T-helper 17 cell (primary cell): ENCODE results near the gene TMEM97. TPM values are rescaled to one million over a fixed set of nuclear protein-coding genes. Genes with fewer than 3 reads are reported as not detected.

Source experiments
- ATAC-seq: fragments of 150-1000 bp; cut with Tn5 transposase; 2 replicates; pipeline ENCODE4 v1.10.0; 2021; ENCODE audit warnings: mild to moderate bottlenecking, moderate library complexity
- DNase-seq, 3 donors: peaks; one replicate each; pipeline versions ENCODE4 v3.0.0 to v3.0.0-alpha.2; 2020 to 2021
- H3K9me3 ChIP-seq: one replicate; pipeline ENCODE4 v1.7.0; 2013; ENCODE audit warnings: low read length, mild to moderate bottlenecking; ENCODE audit not compliant: control insufficient read depth, poor library complexity, severe bottlenecking
- H3K27ac Mint-ChIP-seq: one replicate; pipeline ENCODE4 v1.8.0; 2022; ENCODE audit warnings: mild to moderate bottlenecking, moderate library complexity, mixed read lengths
- H3K27me3 Mint-ChIP-seq: one replicate; pipeline ENCODE4 v1.8.0; 2022; ENCODE audit warnings: mixed read lengths
- H3K36me3 Mint-ChIP-seq: one replicate; pipeline ENCODE4 v1.8.0; 2022; ENCODE audit warnings: low read depth, mixed read lengths
- H3K4me1 Mint-ChIP-seq: one replicate; pipeline ENCODE4 v1.8.0; 2022; ENCODE audit warnings: mild to moderate bottlenecking, mixed read lengths
- H3K4me3 Mint-ChIP-seq: one replicate; pipeline ENCODE4 v1.8.0; 2022; ENCODE audit warnings: mild to moderate bottlenecking, moderate library complexity, mixed read lengths
- total RNA-seq, 4 donors: library from RNA in 2 of 4; stranded (reverse) in 2 of 4; gene quantifications; one replicate each; pipeline ENCODE4 v1.2.3 and lab custom pipeline; 2022 to 2026

Gene TMEM97
- total RNA-seq, 2 donors from 2014 or later = 2.1 to 4.0 TPM

DNA sequence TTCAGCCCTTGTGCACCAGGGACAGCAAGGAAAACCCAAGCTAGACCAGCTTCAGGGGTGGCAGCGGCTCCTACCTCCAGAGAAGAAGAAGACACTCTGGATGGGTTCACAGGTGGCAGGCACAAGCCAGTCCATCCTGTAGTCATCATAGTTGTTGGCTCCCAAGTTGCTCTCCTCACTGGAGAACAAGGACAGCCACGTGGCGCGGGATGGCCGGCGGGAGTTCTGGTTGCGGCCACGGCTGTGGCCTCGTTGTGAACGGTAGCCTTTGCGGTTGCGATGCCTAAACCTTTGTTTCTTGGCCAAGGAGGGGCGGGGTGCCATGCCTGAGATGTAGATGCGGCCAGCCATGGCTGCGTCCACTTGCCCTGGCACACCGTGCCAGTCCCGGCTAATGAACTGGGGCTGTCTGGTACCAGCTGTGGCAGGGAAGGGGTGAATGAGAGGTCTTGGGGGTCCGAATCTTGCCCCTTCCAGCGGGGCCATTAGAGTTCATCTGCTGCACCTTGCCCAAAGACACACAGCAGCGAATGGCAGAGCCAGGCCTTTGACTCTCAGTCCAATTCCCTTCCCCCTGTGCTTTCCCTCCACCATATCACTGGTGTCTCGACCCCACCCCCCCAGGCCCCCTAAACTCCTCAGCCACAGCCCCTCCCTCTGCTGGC is 48.8 kb downstream of the TMEM97 start:
- Mint-ChIP-seq H3K4me3 (no peak overlapping the region), H3K27me3 (no peaks in the 10 kb centered on the region), H3K4me1 (peaks cover 4% of the 10 kb centered on the region), H3K36me3 (no peaks in the 10 kb centered on the region), H3K27ac (no peak overlapping the region)
- H3K9me3 ChIP-seq = no peaks in the 10 kb centered on the region
- no peak for DNase-seq
- no peak for ATAC-seq

DNA sequence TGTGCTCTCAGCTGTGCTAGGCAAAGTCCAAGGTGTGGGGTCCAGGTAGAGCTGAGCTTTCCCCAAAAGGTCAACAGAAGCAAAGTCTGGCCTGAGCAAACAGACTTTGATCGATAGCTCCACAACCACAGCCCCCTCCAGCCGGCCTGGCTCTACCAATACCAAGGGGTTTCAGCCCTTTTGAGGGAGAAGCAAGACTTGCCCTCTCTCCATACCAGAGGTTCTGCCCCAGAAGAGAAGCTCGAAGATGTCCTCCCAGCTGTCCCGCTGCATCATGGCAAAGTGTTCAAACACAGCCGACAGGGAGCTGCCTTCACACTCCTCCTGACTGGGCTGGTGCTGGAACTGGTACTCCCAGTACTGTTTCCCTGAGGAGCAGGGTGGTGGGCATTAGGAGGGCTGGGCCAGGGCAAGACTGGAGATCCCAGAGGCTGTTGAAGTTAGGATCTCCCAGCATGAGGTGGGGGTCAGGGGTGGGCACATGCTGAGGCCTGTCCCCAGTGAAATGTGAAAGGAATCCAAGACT is 49.4 kb downstream of the TMEM97 start:
- Mint-ChIP-seq H3K4me3 (no peak overlapping the region), H3K36me3 (no peaks in the 10 kb centered on the region), H3K27ac (no peak overlapping the region), H3K27me3 (no peaks in the 10 kb centered on the region), H3K4me1 (peaks cover 8% of the 10 kb centered on the region)
- H3K9me3 ChIP-seq = no peaks in the 10 kb centered on the region
- ATAC-seq (no peak), DNase-seq (no peak)

DNA sequence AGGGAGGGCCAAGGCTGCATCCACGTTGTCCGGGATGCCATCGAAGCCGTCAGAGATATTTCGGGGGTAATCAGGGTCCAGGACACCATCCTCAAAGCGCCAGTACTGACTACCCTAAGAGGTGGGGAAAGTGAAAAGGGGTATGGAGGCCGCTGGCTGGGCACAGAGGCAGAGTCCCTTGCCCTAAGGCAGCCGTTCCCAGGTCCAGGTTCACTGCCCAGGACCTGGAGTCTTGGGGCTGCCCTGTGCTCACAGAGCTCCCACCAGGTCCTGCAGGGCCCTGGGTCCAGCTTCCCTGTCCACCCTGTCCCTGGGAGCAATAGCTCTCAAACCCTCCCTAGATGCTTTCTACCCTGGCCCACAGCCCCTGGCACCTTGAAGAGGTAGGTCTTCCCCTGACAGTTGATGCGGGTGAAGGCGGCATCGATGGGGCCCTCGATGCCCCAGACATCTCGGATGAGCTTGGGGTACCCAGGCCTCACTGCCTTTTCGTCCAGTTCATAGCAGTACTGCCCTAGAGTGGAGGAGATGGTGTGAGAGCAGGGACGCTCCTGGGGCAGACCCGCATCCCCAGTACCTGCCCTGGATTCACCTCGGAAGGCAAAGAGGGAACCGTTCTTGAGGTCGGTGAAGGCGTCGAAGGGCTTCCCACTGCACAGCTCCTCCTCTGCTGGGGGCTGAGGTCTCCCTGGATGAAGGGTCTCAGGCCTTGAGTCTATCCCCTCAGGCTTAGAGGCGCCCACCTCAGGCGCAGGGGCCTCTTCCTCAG is 50.1 kb downstream of the TMEM97 start:
- H3K4me1 Mint-ChIP-seq = peaks cover 11% of the 10 kb centered on the region
- no peak for DNase-seq
- H3K27ac Mint-ChIP-seq = no peak overlapping the region
- no peak for ATAC-seq
- no peaks in the 10 kb centered on the region for H3K36me3 Mint-ChIP-seq
- H3K9me3 ChIP-seq = no peaks in the 10 kb centered on the region
- H3K4me3 Mint-ChIP-seq = no peak overlapping the region
- H3K27me3 Mint-ChIP-seq = no peaks in the 10 kb centered on the region

DNA sequence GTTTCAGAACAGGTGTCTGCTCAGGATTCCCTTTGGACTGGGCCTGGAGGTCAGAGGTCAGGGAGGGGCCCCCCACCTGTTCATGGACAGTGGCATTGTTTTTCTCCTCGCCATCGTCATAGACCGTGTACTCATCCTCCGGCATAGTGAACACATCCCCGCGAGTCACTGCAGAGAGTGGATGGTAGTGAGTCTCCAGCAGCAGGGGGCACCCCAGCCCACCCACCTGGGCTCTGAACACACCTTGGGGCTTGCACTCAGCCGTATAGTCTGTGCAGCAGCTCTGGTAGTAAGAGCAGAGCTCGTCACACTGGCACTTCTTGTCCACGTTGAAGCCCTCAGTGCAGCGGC is 50.7 kb downstream of the TMEM97 start:
- H3K9me3 ChIP-seq = no peaks in the 10 kb centered on the region
- Mint-ChIP-seq H3K4me3 (no peak overlapping the region), H3K36me3 (no peaks in the 10 kb centered on the region), H3K4me1 (peaks cover 11% of the 10 kb centered on the region), H3K27ac (no peak overlapping the region), H3K27me3 (no peaks in the 10 kb centered on the region)
- ATAC-seq (no peak), DNase-seq (no peak)

DNA sequence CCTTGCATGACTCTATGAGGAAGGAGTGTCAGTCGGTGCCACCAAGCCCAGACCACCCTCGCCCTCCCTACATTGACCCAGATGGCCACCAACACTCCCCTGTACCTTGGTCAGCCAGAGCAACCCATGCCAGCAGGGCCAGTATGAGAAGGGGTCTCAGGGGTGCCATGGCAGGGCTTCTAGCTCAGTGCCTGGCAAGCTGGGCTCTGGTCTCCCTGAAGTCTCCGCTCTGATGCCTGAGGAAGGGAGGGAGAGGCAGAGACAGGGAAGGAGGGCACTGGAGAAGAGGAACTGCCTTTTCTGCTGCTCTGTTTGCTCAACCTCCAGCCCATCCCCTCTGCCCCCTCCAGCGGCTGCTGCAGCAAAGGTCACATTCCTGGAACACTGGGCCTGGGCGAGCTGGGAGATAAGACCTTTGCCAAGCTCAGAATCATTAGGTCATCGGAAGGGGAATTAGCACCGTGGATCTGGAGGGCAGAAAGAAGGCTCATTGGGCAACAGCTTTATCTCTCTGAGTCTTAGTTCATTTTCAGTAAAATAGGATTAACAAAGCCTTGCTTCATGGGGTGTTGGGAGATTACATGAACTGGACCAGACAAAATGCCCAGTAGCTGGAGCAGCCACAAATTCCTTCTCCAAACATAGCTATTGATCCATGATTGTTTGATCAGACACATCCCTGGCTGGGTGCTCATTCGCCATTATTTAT is 51.2 kb downstream of the TMEM97 start, which contains the start of gene VTN:
Gene VTN (minus strand): TSS at position 273 of the 709 bp plus-strand sequence. CDS start 104 bp downstream, at position 169.
- Mint-ChIP-seq H3K27ac (peak within 1 kb of the TSS; percentile 85), H3K27me3 (no peaks in the 10 kb centered on the region), H3K36me3 (no peaks in the 10 kb centered on the region), H3K4me1 (peaks cover 13% of the 10 kb centered on the region), H3K4me3 (peak within 1 kb of the TSS; percentile 97)
- H3K9me3 ChIP-seq = no peaks in the 10 kb centered on the region
- DNase-seq (no peak), ATAC-seq (no peak)

DNA sequence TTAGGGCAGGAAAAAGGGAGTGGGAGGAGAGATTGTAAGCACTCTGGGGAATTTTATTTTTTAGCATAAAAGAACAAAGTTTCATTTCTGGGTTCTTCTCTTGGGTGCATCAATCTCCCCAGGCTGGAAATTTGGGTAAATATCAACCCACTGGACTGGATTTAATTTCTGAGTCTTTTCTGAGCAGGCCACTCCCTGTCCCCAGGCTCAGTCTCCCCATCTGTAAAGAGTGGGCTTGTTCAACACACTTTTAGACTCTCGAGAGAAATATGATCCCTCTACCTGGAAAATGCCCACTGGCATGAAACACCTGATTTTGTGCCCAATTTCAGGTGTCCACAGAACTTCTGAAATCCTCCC is 51.7 kb downstream of the TMEM97 start:
- Mint-ChIP-seq H3K4me1 (peaks cover 13% of the 10 kb centered on the region), H3K4me3 (peak overlapping the region; percentile 97), H3K27ac (peak overlapping the region; percentile 85), H3K27me3 (no peaks in the 10 kb centered on the region), H3K36me3 (no peaks in the 10 kb centered on the region)
- H3K9me3 ChIP-seq = no peaks in the 10 kb centered on the region
- DNase-seq (no peak), ATAC-seq (no peak)

DNA sequence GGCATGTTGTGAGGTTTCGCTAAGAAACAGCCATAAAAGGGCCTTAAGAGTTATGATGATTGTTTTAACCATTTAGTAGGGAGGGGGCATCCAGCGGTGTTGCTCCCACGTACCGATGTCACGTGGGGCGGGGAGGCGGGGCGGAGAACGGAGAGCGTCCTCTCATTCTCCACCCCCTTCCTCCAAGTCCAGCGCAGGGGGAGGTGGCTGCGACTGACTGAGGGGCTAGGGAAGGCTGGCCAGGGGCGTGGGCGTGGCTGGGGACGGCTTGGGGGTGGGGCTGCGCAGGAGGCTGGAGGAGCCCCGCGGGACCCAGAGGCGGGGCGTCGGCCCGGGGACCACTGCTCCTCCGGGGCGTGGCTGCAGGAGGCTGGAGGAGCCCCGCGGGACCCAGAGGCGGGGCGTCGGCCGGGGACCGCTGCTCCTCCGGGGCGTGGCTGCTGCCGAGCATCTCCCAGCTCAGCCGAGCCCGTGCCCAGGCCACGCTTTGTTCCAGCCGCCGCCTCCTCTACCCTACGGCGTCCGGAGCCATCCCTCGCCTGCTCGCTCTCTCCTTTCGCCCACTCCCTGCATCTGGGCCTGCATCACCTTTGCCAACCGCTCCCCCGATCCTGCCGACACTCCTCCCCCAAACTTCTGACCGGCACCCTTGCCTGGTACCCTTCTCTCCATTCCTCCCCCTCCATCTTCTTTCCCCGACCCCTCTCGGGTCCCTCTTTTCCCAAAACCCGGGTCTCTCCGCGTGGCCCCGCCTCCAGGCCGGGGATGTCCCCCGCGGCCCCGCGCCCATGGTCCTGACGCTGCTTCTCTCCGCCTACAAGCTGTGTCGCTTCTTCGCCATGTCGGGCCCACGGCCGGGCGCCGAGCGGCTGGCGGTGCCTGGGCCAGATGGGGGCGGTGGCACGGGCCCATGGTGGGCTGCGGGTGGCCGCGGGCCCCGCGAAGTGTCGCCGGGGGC is 52.5 kb downstream of the TMEM97 start, which contains the start of gene SARM1:
Gene SARM1 (plus strand): TSS at position 450 of the 958 bp plus-strand sequence. CDS start 339 bp downstream, at position 789.
- no peaks in the 10 kb centered on the region for H3K36me3 Mint-ChIP-seq
- H3K4me3 Mint-ChIP-seq = peak within 1 kb of the TSS; percentile 97
- H3K4me1 Mint-ChIP-seq = peaks cover 13% of the 10 kb centered on the region
- ATAC-seq = peak; percentile 89
- DNase-seq = peak; percentile 63 to 81 (median 73)
- no peaks in the 10 kb centered on the region for H3K27me3 Mint-ChIP-seq
- no peaks in the 10 kb centered on the region for H3K9me3 ChIP-seq
- H3K27ac Mint-ChIP-seq = peak within 1 kb of the TSS; percentile 85

DNA sequence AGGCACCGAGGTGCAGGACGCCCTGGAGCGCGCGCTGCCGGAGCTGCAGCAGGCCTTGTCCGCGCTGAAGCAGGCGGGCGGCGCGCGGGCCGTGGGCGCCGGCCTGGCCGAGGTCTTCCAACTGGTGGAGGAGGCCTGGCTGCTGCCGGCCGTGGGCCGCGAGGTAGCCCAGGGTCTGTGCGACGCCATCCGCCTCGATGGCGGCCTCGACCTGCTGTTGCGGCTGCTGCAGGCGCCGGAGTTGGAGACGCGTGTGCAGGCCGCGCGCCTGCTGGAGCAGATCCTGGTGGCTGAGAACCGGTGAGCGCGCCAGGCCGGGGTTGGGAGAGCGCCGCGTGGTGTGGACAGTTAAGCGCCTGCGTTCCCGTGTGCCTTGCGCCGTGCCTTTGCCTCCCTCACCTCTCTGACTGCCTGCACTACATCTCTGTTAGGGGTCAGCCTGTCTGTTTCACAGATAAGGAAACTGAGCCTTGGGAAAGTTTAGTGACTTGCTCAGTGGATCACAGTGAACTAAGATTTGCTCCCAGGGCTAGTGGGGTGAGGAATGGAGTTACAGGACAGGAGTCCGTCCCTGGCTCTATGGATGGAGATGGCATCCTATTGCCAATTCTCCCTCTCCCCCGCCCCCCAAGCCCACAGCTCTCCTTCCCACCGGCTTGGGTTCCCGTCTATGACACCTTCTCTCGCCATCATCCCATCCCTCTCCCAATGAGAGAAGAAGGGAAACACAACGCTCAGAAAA is 53.4 kb downstream of the TMEM97 start:
- Mint-ChIP-seq H3K4me3 (peak overlapping the region; percentile 97), H3K36me3 (no peaks in the 10 kb centered on the region), H3K4me1 (peaks cover 13% of the 10 kb centered on the region), H3K27me3 (no peaks in the 10 kb centered on the region), H3K27ac (peak overlapping the region; percentile 60)
- no peaks in the 10 kb centered on the region for H3K9me3 ChIP-seq
- ATAC-seq (no peak), DNase-seq (no peak)

DNA sequence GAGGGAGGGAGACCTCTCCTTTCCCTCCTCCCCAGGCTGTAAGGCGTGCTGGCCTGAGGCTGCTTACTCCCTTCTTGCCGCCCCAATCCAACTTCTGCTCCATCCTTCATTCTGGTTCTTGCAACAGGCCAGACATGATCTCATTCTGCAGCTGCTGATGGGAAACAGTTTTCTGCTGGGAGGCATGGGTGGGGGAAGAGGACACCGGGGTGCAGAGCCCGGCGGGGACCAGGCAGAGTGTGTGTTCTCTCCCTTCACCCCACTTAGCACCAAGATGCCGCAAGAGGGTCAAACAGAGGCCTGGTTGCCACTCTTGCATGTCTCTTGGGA is 53.9 kb downstream of the TMEM97 start:
- no peaks in the 10 kb centered on the region for H3K27me3 Mint-ChIP-seq
- ATAC-seq = no peak
- DNase-seq = no peak
- H3K36me3 Mint-ChIP-seq = no peaks in the 10 kb centered on the region
- H3K9me3 ChIP-seq = no peaks in the 10 kb centered on the region
- H3K4me1 Mint-ChIP-seq = peaks cover 13% of the 10 kb centered on the region
- peak overlapping the region; percentile 60 for H3K27ac Mint-ChIP-seq
- peak overlapping the region; percentile 97 for H3K4me3 Mint-ChIP-seq

Other genes starting within 250 kb of the TMEM97 start
- 10 to 100 TPM; 60.6 to 64.6 TPM for gene IFT20, start 16.3 kb downstream of the TMEM97 start, total RNA-seq
- gene TNFAIP1, start 16.6 kb downstream of the TMEM97 start, total RNA-seq = 10 to 100 TPM in 1 of 2 donors, 1 to 10 TPM in 1; 8.8 to 14.0 TPM
- 10 to 100 TPM; 24.6 to 30.7 TPM for gene POLDIP2, start 38.3 kb downstream of the TMEM97 start, total RNA-seq
- gene SEBOX, start 46.0 kb downstream of the TMEM97 start, total RNA-seq = not detected
- gene VTN, start 51.1 kb downstream of the TMEM97 start, total RNA-seq = under 1 TPM in 1 of 2 donors, not detected in 1; 0.90 TPM
- 10 to 100 TPM; 24.4 to 26.1 TPM for gene SARM1, start 52.5 kb downstream of the TMEM97 start, total RNA-seq
- under 1 TPM; 0.50 to 0.99 TPM for gene SLC46A1, start 87.0 kb downstream of the TMEM97 start, total RNA-seq
- gene SLC13A2, start 154.4 kb downstream of the TMEM97 start, total RNA-seq = not detected
- not detected for gene FOXN1, start 187.1 kb downstream of the TMEM97 start, total RNA-seq
- gene UNC119, start 233.4 kb downstream of the TMEM97 start, total RNA-seq = 10 to 100 TPM; 87.2 to 91.9 TPM